CD4-positive, alpha-beta memory T cell (primary cell): ENCODE measurements around the gene ATXN7L1. TPM values are rescaled to one million over a fixed set of nuclear protein-coding genes. Genes with fewer than 3 reads are reported as not detected.

Source experiments
- CTCF ChIA-PET: fragments of 350-600 bp; sonication (Branson Sonifier 250); formaldehyde crosslinking; loops from one replicate; lab custom pipeline; 2021; ENCODE audit warnings: inconsistent platforms; ENCODE audit not compliant: partially characterized antibody; lab: Charles Lee
- POLR2A ChIA-PET: fragments of 350-600 bp; sonication (Branson Sonifier 250); formaldehyde crosslinking; loops from one replicate; lab custom pipeline; 2021; ENCODE audit not compliant: partially characterized antibody; lab: Charles Lee
- DNase-seq, 5 donors: peaks; one replicate each; pipeline versions ENCODE4 v3.0.0 to v3.0.0-alpha.2; 2020 to 2022; ENCODE audit warnings: mixed read lengths in 1 of 5
- H3K27ac ChIP-seq: one replicate; pipeline ENCODE4 v1.7.0; 2013; ENCODE audit warnings: low read depth, low read length
- H3K27me3 ChIP-seq: 2 replicates; pipeline ENCODE4 v1.7.0; 2013; ENCODE audit warnings: mild to moderate bottlenecking, low read length, moderate library complexity; ENCODE audit not compliant: insufficient read depth
- H3K36me3 ChIP-seq: 2 replicates; pipeline ENCODE4 v1.7.0; 2013; ENCODE audit warnings: mild to moderate bottlenecking, low read length, moderate library complexity; ENCODE audit not compliant: insufficient read depth
- H3K4me1 ChIP-seq: 2 replicates; pipeline ENCODE4 v1.7.0; 2013; ENCODE audit warnings: mild to moderate bottlenecking, low read length, moderate library complexity; ENCODE audit not compliant: insufficient read depth
- H3K4me3 ChIP-seq, 2 donors: one replicate each; pipeline ENCODE4 v1.7.0; 2013; ENCODE audit warnings: low read length in 2 of 2, mild to moderate bottlenecking in 1 of 2
- H3K9me3 ChIP-seq, 2 donors: one replicate each; pipeline ENCODE4 v1.7.0; 2013; ENCODE audit warnings: low read length in 2 of 2, control low read depth in 1 of 2; ENCODE audit not compliant: control insufficient read depth in 1 of 2
- H3K27ac Mint-ChIP-seq, 7 donors: one replicate each; pipeline ENCODE4 v1.8.0; 2020 to 2021; ENCODE audit warnings: mixed read lengths in 7 of 7, mild to moderate bottlenecking in 6 of 7, inconsistent platforms in 3 of 7, moderate library complexity in 3 of 7
- H3K27me3 Mint-ChIP-seq, 2 donors: one replicate each; pipeline ENCODE4 v1.8.0; 2020 to 2021; ENCODE audit warnings: mixed read lengths in 2 of 2
- H3K36me3 Mint-ChIP-seq, 2 donors: one replicate each; pipeline ENCODE4 v1.8.0; 2020 to 2021; ENCODE audit warnings: mixed read lengths in 2 of 2, inconsistent platforms in 1 of 2, mild to moderate bottlenecking in 1 of 2
- H3K4me1 Mint-ChIP-seq, 4 donors: one replicate each; pipeline ENCODE4 v1.8.0; 2020 to 2021; ENCODE audit warnings: mixed read lengths in 4 of 4, mild to moderate bottlenecking in 1 of 4
- H3K4me3 Mint-ChIP-seq, 8 donors: one replicate each; pipeline ENCODE4 v1.8.0; 2020 to 2021; ENCODE audit warnings: mixed read lengths in 8 of 8, mild to moderate bottlenecking in 7 of 8, moderate library complexity in 6 of 8, inconsistent platforms in 3 of 8
- H3K9me3 Mint-ChIP-seq, 8 donors: one replicate each; pipeline ENCODE4 v1.8.0; 2020 to 2021; ENCODE audit warnings: mixed read lengths in 8 of 8, mild to moderate bottlenecking in 5 of 8, inconsistent platforms in 3 of 8, moderate library complexity in 1 of 8
- intact Hi-C: fragments of 100-400 bp; cut with micrococcal nuclease; formaldehyde crosslinking; loops from one replicate; pipeline ENCODE4 v1.15.1; 2023
- polyA plus RNA-seq, 2 donors: library from polyadenylated mRNA; unstranded; fragments of 300-500 nt; fragmentation: Illumina TruSeq; gene quantifications; one replicate each; pipeline ENCODE4 v1.2.3, GENCODE V29; 2021
- total RNA-seq, 2 experiments: library from RNA; stranded (reverse); gene quantifications; one replicate each; pipeline ENCODE4 v1.2.3, GENCODE V29; 2021

Gene ATXN7L1
- total and polyA plus RNA-seq, 4 experiments from 2014 or later: 8.7 to 62.2 (median 42.6) TPM

DNA sequence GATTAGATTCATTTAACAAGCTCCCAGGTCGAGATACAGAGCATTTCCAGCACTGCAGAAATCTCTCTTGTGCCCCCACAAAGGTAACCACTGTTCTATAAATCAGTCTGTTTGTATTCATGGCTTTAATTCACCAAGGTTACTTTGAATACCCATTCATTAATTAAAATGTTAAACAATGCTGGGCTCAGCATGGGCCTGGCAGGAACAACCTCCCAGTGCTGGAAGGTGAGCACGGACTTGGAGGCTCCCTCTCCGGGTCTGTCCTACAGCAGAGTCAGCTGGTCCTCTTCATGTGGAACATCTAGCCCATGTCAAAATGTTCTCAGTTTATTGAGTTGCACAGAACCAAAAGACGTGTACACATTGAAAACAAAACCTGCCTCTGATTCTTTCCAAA lies 279.5 kb downstream of the ATXN7L1 start:
- POLR2A ChIA-PET: no interaction called here
- no peaks in the 10 kb centered on the region for H3K27me3 Mint-ChIP-seq
- DNase-seq: no peak
- CTCF ChIA-PET: no interaction called here
- H3K27ac ChIP-seq: no peak overlapping the region
- no peaks in the 10 kb centered on the region for H3K27me3 ChIP-seq
- H3K36me3 ChIP-seq: no peaks in the 10 kb centered on the region
- H3K4me1 ChIP-seq: no peaks in the 10 kb centered on the region
- no peak overlapping the region for H3K4me3 ChIP-seq
- no peaks in the 10 kb centered on the region for H3K36me3 Mint-ChIP-seq
- no peaks in the 10 kb centered on the region for H3K4me1 Mint-ChIP-seq
- peaks cover 0 to 4% (median 0%) of the 10 kb centered on the region in 8 donors for H3K9me3 Mint-ChIP-seq
- intact Hi-C loops: no loop called here
- H3K9me3 ChIP-seq: no peaks in the 10 kb centered on the region
- H3K4me3 Mint-ChIP-seq: no peak overlapping the region
- no peak overlapping the region for H3K27ac Mint-ChIP-seq

DNA sequence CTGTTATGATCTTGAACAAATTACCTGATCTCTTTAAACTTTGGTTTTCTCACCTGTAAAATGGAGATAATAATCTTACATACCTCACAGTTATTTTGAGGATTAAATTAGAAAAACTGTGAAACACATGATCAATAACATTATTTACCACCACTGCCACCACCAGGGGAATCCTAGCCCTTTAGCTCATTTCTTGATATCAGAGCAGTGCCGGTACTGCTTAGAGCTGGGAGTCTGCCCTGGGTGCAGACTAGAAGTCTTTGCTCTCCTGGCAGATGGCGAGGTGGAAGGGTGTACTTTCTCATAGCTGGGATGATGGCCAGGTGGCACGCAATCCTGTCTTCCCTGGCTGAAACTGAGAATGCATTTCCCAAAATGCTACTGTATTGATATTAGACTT lies 282.4 kb downstream of the ATXN7L1 start:
- Mint-ChIP-seq H3K36me3 (no peaks in the 10 kb centered on the region), H3K9me3 (no peaks in the 10 kb centered on the region), H3K4me3 (no peak overlapping the region), H3K27me3 (no peaks in the 10 kb centered on the region), H3K4me1 (peaks cover 3 to 5% (median 4%) of the 10 kb centered on the region in 4 donors), H3K27ac (peak overlapping the region in 1 of 7 donors; percentile 11)
- Histone ChIP-seq H3K27me3 (no peaks in the 10 kb centered on the region), H3K4me3 (no peak overlapping the region), H3K36me3 (no peaks in the 10 kb centered on the region), H3K4me1 (no peaks in the 10 kb centered on the region), H3K9me3 (no peaks in the 10 kb centered on the region), H3K27ac (no peak overlapping the region)
- ChIA-PET POLR2A (no interaction called here), CTCF (interaction anchor here (0.6 kb wide), 1 partner anchor 34 kb away, joined by 3 read pairs; no protein-coding TSS in a partner anchor)
- intact Hi-C loops: no loop called here
- DNase-seq: no peak

DNA sequence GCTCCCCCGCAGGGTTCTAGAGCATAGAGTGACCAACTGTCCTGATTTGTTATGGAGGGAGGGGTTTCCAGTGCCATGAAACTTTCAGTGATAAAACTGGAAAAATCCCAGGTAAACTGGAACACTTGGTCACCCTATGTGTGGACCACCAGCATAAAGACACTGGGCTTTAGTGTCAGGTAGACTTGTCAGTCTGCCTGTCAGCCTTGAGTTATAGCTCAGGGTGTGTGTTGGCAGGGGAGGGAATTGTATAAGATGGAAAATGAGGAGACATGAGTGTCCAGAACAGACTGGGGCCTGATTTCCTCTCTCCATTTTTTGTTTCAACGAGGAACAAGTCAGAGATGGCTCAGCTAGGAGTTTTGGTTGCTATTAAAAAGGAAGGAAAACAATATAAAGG lies 284.9 kb downstream of the ATXN7L1 start:
- Histone ChIP-seq H3K4me1 (peaks cover 4% of the 10 kb centered on the region), H3K9me3 (no peaks in the 10 kb centered on the region), H3K27me3 (no peaks in the 10 kb centered on the region), H3K27ac (no peak overlapping the region), H3K4me3 (no peak overlapping the region), H3K36me3 (no peaks in the 10 kb centered on the region)
- Mint-ChIP-seq H3K4me1 (peaks cover 4 to 6% (median 5%) of the 10 kb centered on the region in 4 donors), H3K27me3 (no peaks in the 10 kb centered on the region), H3K36me3 (no peaks in the 10 kb centered on the region), H3K9me3 (no peaks in the 10 kb centered on the region), H3K4me3 (no peak overlapping the region), H3K27ac (no peak overlapping the region)
- no peak for DNase-seq
- ChIA-PET POLR2A (no interaction called here), CTCF (interaction anchor here (1.0 to 1.2 kb wide), 2 partner anchors 12 to 14 kb away, joined by 3 read pairs; no protein-coding TSS in a partner anchor)
- intact Hi-C loops: no loop called here

DNA sequence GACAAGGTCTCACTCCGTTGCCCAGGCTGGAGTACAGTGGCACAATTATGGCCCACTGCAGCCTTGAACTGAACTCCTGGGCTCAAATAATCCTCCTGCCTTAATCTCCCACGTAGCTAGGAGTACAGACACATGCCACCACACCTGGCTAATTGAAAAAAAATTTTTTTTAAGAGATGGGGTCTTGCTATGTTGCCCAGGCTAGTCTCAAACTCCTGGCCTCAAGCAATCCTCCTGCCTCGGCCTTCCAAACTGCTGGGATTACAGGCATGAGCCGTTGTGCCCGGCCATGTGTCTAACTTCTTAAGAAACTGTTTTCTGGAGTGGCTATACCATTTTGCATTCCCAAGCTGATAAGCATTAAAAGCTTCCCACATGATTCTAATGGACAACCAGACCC lies 285.6 kb downstream of the ATXN7L1 start:
- CTCF ChIA-PET: interaction anchor here (1.0 to 2.2 kb wide), 3 partner anchors 9 to 15 kb away, joined by 3 to 4 read pairs (median 3); no protein-coding TSS in a partner anchor
- no peaks in the 10 kb centered on the region for H3K9me3 Mint-ChIP-seq
- no peak overlapping the region for H3K27ac Mint-ChIP-seq

DNA sequence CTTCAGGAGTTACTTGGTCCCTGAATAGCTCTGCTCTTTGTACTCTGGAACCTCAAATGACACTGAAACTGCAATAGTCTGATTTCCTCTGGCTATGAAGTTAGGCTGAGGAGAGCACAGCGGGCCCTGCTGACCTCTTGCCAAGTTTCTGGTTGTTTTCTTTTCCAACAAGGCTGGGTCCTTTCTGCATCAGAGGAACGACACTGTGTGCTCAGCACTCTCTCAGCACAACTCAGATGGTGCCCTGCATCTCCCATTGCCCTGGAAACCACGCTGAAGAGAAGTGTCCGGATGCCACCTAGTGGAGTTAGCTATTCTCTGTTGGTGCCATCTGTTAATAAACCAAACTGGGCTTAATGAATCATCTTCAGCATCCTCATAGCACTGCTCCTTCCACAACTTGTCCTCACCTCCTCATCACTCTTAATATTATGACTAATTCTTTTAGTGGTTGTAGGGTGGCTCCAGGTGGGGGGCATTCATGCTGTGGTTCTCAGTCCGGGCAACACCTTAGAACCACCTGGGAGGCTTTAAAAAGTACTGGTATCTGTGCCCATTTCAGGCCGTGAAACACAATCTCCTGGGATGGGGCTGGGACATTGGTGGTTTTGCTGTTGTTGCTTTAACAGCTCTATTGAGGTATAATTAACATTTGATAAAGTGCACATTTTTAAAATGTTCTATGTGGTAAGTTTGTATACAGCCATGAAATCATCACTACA lies 286.9 kb downstream of the ATXN7L1 start:
- CTCF ChIA-PET: interaction anchor here (0.8 to 2.3 kb wide), 8 partner anchors 10 to 706 kb away, joined by 3 to 12 read pairs (median 4); partner anchors contain the start of gene RINT1
- peak overlapping the region in 4 of 7 donors; percentile 14 to 78 (median 54) for H3K27ac Mint-ChIP-seq
- no peaks in the 10 kb centered on the region for H3K27me3 ChIP-seq
- POLR2A ChIA-PET: interaction anchor here (1.2 to 1.4 kb wide), 2 partner anchors 57 to 100 kb away, joined by 4 to 5 read pairs; partner anchors contain the start of gene RINT1
- no peaks in the 10 kb centered on the region for H3K36me3 ChIP-seq
- no peak overlapping the region for H3K4me3 ChIP-seq
- peaks cover 0 to 5% (median 2%) of the 10 kb centered on the region in 8 donors for H3K9me3 Mint-ChIP-seq
- H3K4me1 ChIP-seq: peaks cover 4% of the 10 kb centered on the region
- no peaks in the 10 kb centered on the region for H3K9me3 ChIP-seq
- peaks cover 4 to 6% (median 5%) of the 10 kb centered on the region in 4 donors for H3K4me1 Mint-ChIP-seq
- no peaks in the 10 kb centered on the region for H3K27me3 Mint-ChIP-seq
- no peak overlapping the region for H3K27ac ChIP-seq
- peak overlapping the region in 1 of 8 donors; percentile 42 for H3K4me3 Mint-ChIP-seq
- H3K36me3 Mint-ChIP-seq: no peaks in the 10 kb centered on the region
- peak; percentile 47 to 59 (median 53) for DNase-seq
- intact Hi-C loops: loop anchor here (1.0 to 5.0 kb wide), 4 partner anchors 607 to 1357 kb away; no protein-coding TSS in a partner anchor

More for the DNA sequence above, 285.6 kb downstream of the ATXN7L1 start:
- Histone ChIP-seq H3K4me3 (no peak overlapping the region), H3K9me3 (no peaks in the 10 kb centered on the region), H3K27ac (no peak overlapping the region), H3K36me3 (no peaks in the 10 kb centered on the region), H3K4me1 (peaks cover 4% of the 10 kb centered on the region), H3K27me3 (no peaks in the 10 kb centered on the region)
- POLR2A ChIA-PET: no interaction called here
- no peak for DNase-seq
- Mint-ChIP-seq H3K4me1 (peaks cover 4 to 6% (median 5%) of the 10 kb centered on the region in 4 donors), H3K36me3 (no peaks in the 10 kb centered on the region), H3K27me3 (no peaks in the 10 kb centered on the region), H3K4me3 (no peak overlapping the region)
- intact Hi-C loops: no loop called here

DNA sequence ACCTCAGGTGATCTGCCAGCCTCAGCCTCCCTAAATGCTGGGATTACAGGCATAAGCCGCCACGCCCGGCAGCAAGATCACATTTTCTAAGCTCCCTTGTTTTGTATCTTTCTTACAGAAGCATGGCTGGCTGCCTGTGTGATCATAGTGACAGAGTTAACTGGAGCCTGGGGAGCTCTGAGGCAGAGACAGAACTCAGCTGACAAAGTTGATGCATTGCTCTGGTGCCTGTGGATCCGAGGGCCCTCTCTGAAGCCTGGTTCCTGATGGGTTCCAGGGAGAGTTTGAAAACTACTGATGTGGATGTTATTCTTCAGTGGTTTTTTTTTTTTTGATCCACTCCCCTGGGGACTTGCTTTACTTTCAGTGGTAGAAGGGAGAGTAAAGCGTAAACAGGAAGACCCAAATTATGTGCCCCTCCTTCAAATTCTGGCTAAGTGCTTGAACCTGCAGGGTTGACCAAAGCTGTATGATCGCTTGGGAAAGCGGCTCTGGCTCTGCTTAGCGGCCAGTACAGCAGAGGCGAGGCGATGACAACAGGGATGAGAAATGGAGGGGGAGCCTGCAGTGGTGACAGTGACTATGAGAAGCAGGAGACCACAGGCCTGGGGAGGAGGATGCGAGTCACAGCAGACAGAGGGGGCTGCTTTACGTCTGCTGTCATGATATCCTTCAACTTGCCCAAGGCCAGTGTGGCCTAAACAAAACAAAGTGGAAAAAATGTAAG lies 288.3 kb downstream of the ATXN7L1 start:
- Mint-ChIP-seq H3K27ac (peak overlapping the region in 2 of 7 donors; percentile 24 to 60), H3K4me1 (peaks cover 4 to 6% (median 5%) of the 10 kb centered on the region in 4 donors), H3K27me3 (no peaks in the 10 kb centered on the region), H3K36me3 (peaks cover 0 to 2% of the 10 kb centered on the region in 2 donors), H3K9me3 (peaks cover 0 to 13% (median 5%) of the 10 kb centered on the region in 8 donors), H3K4me3 (peak overlapping the region in 2 of 8 donors; percentile 8 to 39)
- Histone ChIP-seq H3K27me3 (no peaks in the 10 kb centered on the region), H3K4me3 (no peak overlapping the region), H3K27ac (no peak overlapping the region), H3K4me1 (peaks cover 4% of the 10 kb centered on the region), H3K36me3 (no peaks in the 10 kb centered on the region), H3K9me3 (no peaks in the 10 kb centered on the region)
- POLR2A ChIA-PET: interaction anchor here (0.9 to 1.2 kb wide), 2 partner anchors 99 to 575 kb away, joined by 4 read pairs; no protein-coding TSS in a partner anchor
- CTCF ChIA-PET: interaction anchor here (0.6 to 2.3 kb wide), 4 partner anchors 9 to 117 kb away, joined by 3 to 12 read pairs (median 5); partner anchors contain the start of gene RINT1
- no peak for DNase-seq
- intact Hi-C loops: loop anchor here (2.0 to 5.0 kb wide), 3 partner anchors 606 to 1356 kb away; no protein-coding TSS in a partner anchor
